SK-N-SH treated with all-trans-retinoic acid at 6 μM for 48 hours (cell line): Measurements from ENCODE around the gene GALR1.

Experiments
- ATAC-seq: fragments of 200-7000 bp; cut with Tn5 transposase; 3 replicates; pipeline ENCODE4 v1.9.1; 2020; ENCODE audit warnings: mild to moderate bottlenecking, moderate library complexity
- ARNTL ChIP-seq: fragments of 450-650 bp; formaldehyde crosslinking; IDR thresholded peaks from 2 replicates; pipeline ENCODE4 v1.5.0; 2020; ENCODE audit warnings: low read depth, mild to moderate bottlenecking, moderate library complexity, borderline replicate concordance
- BACH2 ChIP-seq: fragments of 250-450 bp; sonication (Bioruptor Pico); IDR thresholded peaks from 2 replicates; pipeline ENCODE4 v1.9.0; 2021; ENCODE audit warnings: mild to moderate bottlenecking, borderline replicate concordance
- CREB5 ChIP-seq: fragments of 250-450 bp; sonication (Bioruptor Pico); IDR thresholded peaks from 2 replicates; pipeline ENCODE4 v1.5.1; 2020; ENCODE audit warnings: low read depth, mild to moderate bottlenecking, moderate library complexity
- CSDC2 ChIP-seq: fragments of 250-450 bp; sonication (Bioruptor Pico); IDR thresholded peaks from 2 replicates; pipeline ENCODE4 v1.5.0; 2020; ENCODE audit warnings: mild to moderate bottlenecking, moderate library complexity
- CSRNP3 ChIP-seq: fragments of 250-450 bp; sonication (Bioruptor Pico); IDR thresholded peaks from 2 replicates; pipeline ENCODE4 v1.5.1; 2021; ENCODE audit warnings: mild to moderate bottlenecking, moderate library complexity
- ESRRG ChIP-seq: fragments of 250-450 bp; sonication (Bioruptor Pico); IDR thresholded peaks from 2 replicates; pipeline ENCODE4 v1.6.1; 2021; ENCODE audit warnings: mild to moderate bottlenecking
- GLIS3 ChIP-seq: fragments of 250-450 bp; sonication (Bioruptor Pico); IDR thresholded peaks from 2 replicates; pipeline ENCODE4 v1.5.0; 2020; ENCODE audit warnings: mild to moderate bottlenecking, moderate library complexity
- ISL1 ChIP-seq: fragments of 250-450 bp; sonication (Bioruptor Pico); IDR thresholded peaks from 2 replicates; pipeline ENCODE4 v2.1.2; 2022; ENCODE audit warnings: mild to moderate bottlenecking, moderate library complexity
- OSR1 ChIP-seq: fragments of 250-450 bp; sonication (Bioruptor Pico); IDR thresholded peaks from 2 replicates; pipeline ENCODE4 v1.8.0; 2022; ENCODE audit warnings: moderate library complexity, mild to moderate bottlenecking, inconsistent platforms
- PATZ1 ChIP-seq: fragments of 250-450 bp; sonication (Bioruptor Pico); IDR thresholded peaks from 2 replicates; pipeline ENCODE4 v1.8.0; 2020; ENCODE audit warnings: mild to moderate bottlenecking, moderate library complexity, borderline replicate concordance
- POU6F1 ChIP-seq: fragments of 250-450 bp; sonication (Bioruptor Pico); IDR thresholded peaks from 2 replicates; pipeline ENCODE4 v1.8.0; 2021; ENCODE audit warnings: low read depth, mild to moderate bottlenecking, moderate library complexity, borderline replicate concordance
- PPARA ChIP-seq: fragments of 250-450 bp; sonication (Bioruptor Pico); IDR thresholded peaks from 2 replicates; pipeline ENCODE4 v1.5.0; 2020; ENCODE audit warnings: mild to moderate bottlenecking, borderline replicate concordance
- SNAI2 ChIP-seq: fragments of 250-450 bp; sonication (Bioruptor Pico); IDR thresholded peaks from 2 replicates; pipeline ENCODE4 v1.5.0; 2020; ENCODE audit warnings: mild to moderate bottlenecking, moderate library complexity
- TCF4 ChIP-seq: fragments of 250-450 bp; sonication (Bioruptor Pico); IDR thresholded peaks from 2 replicates; pipeline ENCODE4 v1.8.0; 2021; ENCODE audit warnings: mild to moderate bottlenecking, moderate library complexity, borderline replicate concordance
- TOX ChIP-seq: fragments of 250-450 bp; sonication (Bioruptor Pico); IDR thresholded peaks from 2 replicates; pipeline ENCODE4 v1.8.0; 2021; ENCODE audit warnings: mild to moderate bottlenecking, moderate library complexity, borderline replicate concordance
- TSHZ2 ChIP-seq: fragments of 250-450 bp; sonication (Bioruptor Pico); IDR thresholded peaks from 2 replicates; pipeline ENCODE4 v1.5.0; 2020; ENCODE audit warnings: mild to moderate bottlenecking, moderate library complexity
- ZC3H10 ChIP-seq: fragments of 250-450 bp; sonication (Bioruptor Pico); IDR thresholded peaks from 2 replicates; pipeline ENCODE4 v1.5.1; 2021; ENCODE audit warnings: mild to moderate bottlenecking, moderate library complexity
- ZFP3 ChIP-seq: fragments of 250-450 bp; sonication (Bioruptor Pico); IDR thresholded peaks from 2 replicates; pipeline ENCODE4 v1.5.0; 2020; ENCODE audit warnings: mild to moderate bottlenecking, moderate library complexity
- ZNF70 ChIP-seq: fragments of 450-650 bp; formaldehyde crosslinking; IDR thresholded peaks from 2 replicates; pipeline ENCODE4 v1.5.0; 2020; ENCODE audit warnings: mild to moderate bottlenecking, moderate library complexity
- ZNF8 ChIP-seq: fragments of 450-650 bp; formaldehyde crosslinking; IDR thresholded peaks from 2 replicates; pipeline ENCODE4 v1.5.0; 2020; ENCODE audit warnings: mild to moderate bottlenecking, moderate library complexity

GALR1 gene

GRCh38 chr18:77206676-77207374 is 42.8 kb upstream of the GALR1 start:
- no peak for TF ChIP-seq CSRNP3
- TF ChIP-seq TOX (CRISPR knock-in tag) = no peak
- no peak for TF ChIP-seq GLIS3 (CRISPR knock-in tag)
- TF ChIP-seq ZNF8 (CRISPR knock-in tag) = no peak
- no peak for TF ChIP-seq TSHZ2 (CRISPR knock-in tag)
- TF ChIP-seq SNAI2 (CRISPR knock-in tag) = no peak
- TF ChIP-seq ZFP3 = no peak
- peak; percentile 29; the same call in 2 of the 3 replicates for ATAC-seq

GRCh38 chr18:77207540-77207939 is 42.1 kb upstream of the GALR1 start:
- 0 out of 2 replicates have a peak, but pooled peaks have one; percentile 11 for TF ChIP-seq ISL1 (CRISPR knock-in tag)
- TF ChIP-seq PPARA (CRISPR knock-in tag) = no peak
- no peak for TF ChIP-seq CREB5 (CRISPR knock-in tag)
- TF ChIP-seq CSDC2 (CRISPR knock-in tag) = no peak
- TF ChIP-seq TCF4 (CRISPR knock-in tag) = no peak
- no peak for TF ChIP-seq ZFP3
- no peak for TF ChIP-seq ZC3H10 (CRISPR knock-in tag)
- peak; percentile 87 for ATAC-seq

- TF ChIP-seq ZC3H10 (CRISPR knock-in tag) (no peak), ZFP3 (no peak)
- TF ChIP-seq, all 23 proteins: peak for 0
- no peak; the same call in 2 of the 3 replicates for ATAC-seq
Observed at GRCh38 chr18:77208964-77209363, 40.7 kb upstream of the GALR1 start.

GRCh38 chr18:77209587-77209986 is 40.1 kb upstream of the GALR1 start:
- TF ChIP-seq TOX (CRISPR knock-in tag) = no peak
- TF ChIP-seq ZNF70 (CRISPR knock-in tag) = no peak
- no peak for TF ChIP-seq SNAI2 (CRISPR knock-in tag)
- no peak for TF ChIP-seq ZFP3
- no peak for TF ChIP-seq ZC3H10 (CRISPR knock-in tag)
- TF ChIP-seq CREB5 (CRISPR knock-in tag) = no peak
- no peak for TF ChIP-seq CSDC2 (CRISPR knock-in tag)
- TF ChIP-seq PPARA (CRISPR knock-in tag) = no peak
- no peak for TF ChIP-seq TCF4 (CRISPR knock-in tag)
- TF ChIP-seq ESRRG (CRISPR knock-in tag) = no peak
- TF ChIP-seq OSR1 (CRISPR knock-in tag) = no peak
- TF ChIP-seq ISL1 (CRISPR knock-in tag) = no peak
- TF ChIP-seq BACH2 (CRISPR knock-in tag) = no peak
- TF ChIP-seq ZNF8 (CRISPR knock-in tag) = no peak

GRCh38 chr18:77210249-77210648 is 39.4 kb upstream of the GALR1 start:
- no peak for ATAC-seq
- no peak for TF ChIP-seq PPARA (CRISPR knock-in tag)
- TF ChIP-seq OSR1 (CRISPR knock-in tag) = no peak
- TF ChIP-seq CSRNP3 = no peak
- TF ChIP-seq TCF4 (CRISPR knock-in tag) = no peak
- no peak for TF ChIP-seq ZNF70 (CRISPR knock-in tag)
- no peak for TF ChIP-seq PATZ1 (CRISPR knock-in tag)
- TF ChIP-seq POU6F1 (CRISPR knock-in tag) = no peak
- no peak for TF ChIP-seq CSDC2 (CRISPR knock-in tag)
- no peak for TF ChIP-seq ARNTL (CRISPR knock-in tag)
- no peak for TF ChIP-seq ESRRG (CRISPR knock-in tag)
- TF ChIP-seq TOX (CRISPR knock-in tag) = no peak

More at GRCh38 chr18:77209587-77209986, 40.1 kb upstream of the GALR1 start:
- ATAC-seq = no peak
